HL-60/S4 (cell line): Measurements from ENCODE around the gene RTN3.
"Not testable (repeated sequence)": the region's sequence is repeated elsewhere in the genome, so short reads cannot be mapped to it uniquely, and the experiment has no call there.

Source experiments
- in situ Hi-C: fragments of 300-500 bp; cut with MboI; formaldehyde crosslinking; loops from 2 replicates; pipeline ENCODE4 v1.14.3; 2022; ENCODE audit warnings: low sequenced_read_pairs

The RTN3 gene

DNA sequence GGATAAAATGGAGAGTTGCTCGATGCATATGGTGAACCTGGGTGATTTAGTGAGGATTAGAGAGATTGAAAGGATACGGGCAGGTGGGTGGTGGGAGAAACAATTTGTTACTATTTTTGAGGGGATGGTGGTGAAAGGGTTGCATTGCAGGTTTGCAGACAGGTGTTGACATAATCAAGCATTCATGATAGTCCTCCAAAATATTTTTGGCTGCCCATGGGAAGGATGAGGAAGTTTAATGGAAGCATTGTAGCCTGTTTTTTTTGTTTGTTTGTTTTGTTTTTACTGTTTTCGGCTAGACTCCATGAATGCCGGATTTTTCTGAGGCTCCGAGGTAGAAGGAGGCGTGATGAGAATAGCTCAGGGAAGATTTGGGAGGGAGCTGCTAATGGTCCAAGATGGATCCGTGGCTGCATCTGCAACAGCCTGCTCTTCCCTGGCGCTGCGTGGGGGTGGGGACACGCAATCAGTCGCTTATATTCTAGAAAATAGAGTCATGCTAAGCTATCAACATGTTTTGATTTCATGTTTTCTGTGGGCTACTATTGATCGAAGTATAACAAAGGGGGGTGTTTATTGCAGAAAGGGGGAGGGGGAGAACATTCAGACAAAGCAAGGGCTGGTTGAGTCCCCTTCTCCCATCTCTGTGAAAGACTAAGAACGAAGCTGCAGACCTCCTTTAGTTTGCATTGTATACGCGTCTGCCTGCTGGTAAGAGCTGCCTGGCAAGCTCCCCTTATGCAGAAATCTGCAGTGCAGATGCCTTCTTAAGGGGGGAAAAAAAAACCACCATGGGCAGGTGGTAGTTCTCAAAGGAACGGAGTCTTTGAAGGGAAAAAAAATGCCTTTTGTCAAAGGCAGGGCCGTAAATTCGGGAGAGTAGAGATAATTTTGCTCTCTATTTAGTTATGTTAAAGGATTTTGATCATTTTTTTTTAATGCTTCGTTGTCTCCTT is 1.0 kb downstream of the RTN3 start:
- in situ Hi-C loops = no loop called here

DNA sequence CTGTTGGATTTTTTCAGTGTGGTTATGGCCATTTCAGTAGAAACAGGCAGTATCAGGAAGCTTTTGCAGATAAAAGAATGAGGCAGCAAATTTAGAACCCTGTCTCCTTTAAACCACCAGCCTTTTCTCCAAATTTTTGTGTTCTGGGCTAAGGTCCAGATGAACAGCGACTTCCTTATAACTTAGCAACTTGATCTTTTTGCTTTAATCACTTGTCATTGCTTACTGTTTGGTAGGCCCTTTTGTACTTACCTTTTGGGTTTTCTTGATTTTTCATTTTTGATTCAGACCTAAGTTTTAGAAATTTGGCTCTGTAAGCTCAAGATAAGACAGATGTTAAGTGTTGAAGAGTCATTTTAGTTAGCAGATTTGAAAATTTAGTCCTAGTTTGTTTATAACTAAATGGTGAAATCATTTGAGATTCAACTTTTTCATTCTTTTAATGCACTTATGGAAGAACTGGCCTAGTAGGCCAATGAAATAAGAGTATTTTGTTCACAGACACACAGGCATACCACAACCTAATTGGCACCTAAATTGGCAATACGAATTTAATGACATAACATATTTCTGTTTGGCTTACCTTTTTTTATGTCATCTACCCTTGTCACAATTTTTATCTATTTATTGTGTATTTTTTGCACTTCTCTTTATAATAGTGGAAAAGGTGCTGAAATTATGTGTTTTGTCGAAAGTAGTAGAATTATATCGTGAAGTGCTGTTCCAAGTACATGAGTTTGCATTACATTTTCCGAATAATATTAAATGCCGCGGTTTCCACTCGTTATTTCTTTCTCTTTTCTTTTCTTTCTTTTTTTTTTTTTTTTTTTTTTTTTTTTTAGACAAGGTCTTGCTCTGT is 2.1 kb downstream of the RTN3 start:
- in situ Hi-C loops = no loop called here

DNA sequence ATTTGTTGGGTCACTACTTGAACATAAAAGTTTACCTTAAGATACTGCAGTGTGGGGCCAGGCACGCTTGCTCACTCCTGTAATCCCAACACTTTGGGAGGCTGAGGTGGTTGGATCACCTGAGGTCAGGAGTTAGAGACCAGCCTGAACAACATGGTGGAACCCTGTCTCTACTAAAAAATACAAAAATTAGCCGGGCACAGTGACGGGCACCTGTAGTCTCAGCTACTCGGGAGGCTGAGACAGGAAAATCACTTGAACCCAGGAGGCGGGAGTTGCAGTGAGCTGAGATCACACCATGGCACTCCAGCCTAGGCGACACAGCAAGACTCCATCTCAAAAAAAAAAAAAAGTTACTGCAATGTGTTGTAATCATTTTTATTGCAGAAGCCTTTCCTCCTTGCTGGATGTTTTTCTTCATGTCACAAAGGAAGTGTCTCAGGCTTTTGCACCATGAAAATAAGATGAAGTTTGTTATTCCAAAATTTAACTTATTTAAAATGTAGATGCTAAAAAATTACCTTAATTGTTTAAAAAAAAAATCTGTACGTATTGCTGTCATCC is 3.9 kb downstream of the RTN3 start:
- in situ Hi-C loops = not testable (repeated sequence)

DNA sequence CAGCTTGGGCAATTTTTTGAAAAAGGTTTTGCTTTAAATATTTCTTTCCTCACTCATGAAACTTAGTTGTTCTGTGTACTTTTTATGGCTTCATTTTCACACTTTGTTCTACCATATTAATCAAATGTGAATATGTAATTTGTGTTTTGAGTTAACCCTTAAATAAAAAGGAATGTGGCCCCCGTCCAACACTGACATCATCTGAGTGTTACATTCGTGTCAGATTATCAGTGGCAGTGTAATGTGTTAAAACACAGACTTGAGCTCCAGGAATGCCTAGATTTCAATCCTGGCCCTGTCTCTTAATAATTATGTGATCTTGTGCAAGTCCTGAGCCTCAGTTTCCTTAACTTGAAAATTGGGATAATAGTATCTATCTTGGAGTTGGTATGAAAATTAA is 5.6 kb downstream of the RTN3 start:
- in situ Hi-C loops = no loop called here

DNA sequence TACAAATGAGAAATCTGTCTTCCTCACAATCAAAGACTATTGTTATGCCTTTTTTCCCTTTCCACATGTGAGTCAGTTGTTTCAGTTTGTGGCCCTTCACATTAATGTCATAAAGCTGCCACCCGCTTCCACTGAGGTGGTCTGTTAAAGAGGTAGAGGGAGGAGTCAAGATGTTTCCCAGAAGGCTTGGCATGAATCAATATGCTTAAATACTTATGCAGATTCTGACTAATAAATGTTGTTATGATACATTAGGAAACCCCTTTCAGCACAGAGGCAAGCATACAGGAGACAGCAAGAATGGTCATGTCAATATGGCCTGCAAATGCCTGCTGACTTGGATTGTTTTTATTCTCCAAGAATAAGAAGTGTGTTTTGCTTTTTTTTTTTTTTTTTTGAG is 6.5 kb downstream of the RTN3 start:
- in situ Hi-C loops = no loop called here

DNA sequence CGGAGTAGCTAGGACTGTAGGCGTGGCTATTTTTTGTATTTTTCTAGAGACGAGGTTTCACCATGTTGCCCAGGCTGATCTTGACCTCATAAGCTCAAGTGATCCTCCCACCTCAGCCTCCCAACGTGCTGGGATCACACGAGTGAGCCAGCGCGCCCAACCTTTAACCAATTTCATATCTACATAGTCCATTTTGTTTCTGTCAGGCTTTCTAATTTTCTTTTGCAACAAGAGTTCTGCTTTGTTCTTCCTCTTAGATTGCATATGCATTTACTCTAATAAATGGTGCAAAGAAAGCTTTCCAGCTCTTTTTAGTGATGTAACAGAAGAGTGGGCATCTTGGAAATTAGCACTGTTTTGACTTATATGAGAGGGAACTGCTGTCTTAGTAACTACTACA is 13.3 kb downstream of the RTN3 start:
- in situ Hi-C loops = no loop called here

DNA sequence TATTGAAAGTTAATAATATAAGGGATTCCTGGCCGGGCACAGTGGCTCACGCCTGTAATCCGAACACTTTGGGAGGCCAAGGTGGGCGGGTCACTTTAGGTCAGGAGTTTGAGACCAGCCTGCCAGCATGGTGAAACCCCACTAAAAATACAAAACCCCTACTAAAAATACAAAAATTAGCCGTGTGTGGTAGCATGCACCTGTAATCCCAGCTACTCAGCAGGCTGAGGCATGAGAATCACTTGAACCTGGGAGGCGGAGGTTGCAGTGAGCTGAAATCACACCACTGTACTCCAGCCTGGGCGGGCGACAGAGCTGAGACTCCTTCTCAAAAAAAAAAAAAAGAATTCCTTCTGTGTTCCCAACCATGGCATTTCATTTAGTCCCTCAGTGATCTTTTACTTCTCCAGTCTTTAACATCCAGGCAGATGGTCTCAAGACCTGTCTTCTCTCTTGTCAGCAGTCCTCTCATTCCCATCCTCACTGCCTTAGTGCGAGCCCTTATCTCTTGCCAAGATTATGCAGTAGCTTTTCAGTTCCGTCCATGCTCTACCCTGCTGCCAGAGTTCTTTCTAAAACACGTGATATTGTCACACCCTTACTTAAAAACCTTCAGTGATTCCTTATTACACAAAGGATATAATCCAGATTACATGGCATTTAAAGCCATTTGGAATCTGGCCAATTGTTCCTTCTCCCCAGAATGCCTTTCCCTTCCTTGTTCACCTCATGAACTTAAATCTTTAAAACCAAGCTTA is 17.9 kb downstream of the RTN3 start:
- in situ Hi-C loops = no loop called here

DNA sequence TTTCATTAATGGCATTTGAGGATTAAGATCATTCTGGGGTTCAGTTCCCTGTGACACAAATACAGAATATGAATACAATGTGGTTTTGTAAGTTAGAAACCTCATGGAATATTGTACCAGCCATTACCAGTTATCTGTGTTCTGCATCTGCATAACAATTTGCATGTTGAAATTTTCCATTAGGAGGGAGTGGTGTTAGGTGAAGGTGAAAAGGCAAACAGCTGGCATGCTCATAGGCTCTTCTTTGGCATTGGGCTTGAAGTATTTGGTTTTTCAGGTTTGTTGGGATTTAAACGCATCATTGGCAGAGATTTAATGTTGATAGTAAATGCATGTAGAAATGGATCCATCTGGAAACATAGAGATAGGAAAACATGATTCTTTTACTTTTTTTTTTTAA is 18.6 kb downstream of the RTN3 start:
- in situ Hi-C loops = no loop called here

DNA sequence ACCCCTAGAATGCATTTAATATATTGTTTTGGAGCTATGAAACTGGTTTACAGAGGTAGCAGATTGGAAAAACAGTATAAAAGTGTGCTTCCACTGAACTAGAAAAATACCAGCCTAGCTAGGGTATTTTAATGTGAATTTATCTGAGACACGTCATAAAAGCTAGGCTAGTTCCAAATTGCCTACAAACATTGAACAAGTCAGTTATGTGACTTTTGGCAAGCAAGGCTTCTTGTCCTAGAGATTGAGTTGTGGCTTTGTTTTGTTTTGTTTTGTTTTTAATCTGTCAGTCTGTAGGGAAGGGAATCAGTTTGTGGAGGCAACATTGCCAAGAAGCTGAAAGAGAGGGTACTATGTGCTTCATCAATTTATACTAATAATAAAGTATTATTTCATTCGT is 24.2 kb downstream of the RTN3 start:
- in situ Hi-C loops = no loop called here

DNA sequence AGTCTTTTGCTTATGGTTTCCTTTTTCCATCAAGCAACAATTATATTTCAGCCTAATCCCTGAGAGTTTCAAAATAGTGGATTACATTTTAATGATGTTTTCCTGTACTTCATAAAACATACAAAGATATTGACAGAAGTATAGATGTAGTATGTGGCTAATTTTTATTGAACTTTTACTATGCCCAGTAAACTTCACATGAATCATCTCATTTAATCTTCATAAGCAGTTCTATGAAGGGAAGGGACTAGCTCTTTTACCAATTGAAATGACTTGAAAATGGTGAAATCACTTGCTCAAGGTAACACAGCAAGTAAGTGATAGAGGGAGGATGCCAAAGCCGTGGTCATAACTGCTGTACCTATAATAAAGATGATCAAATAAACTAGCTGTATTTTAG is 27.5 kb downstream of the RTN3 start:
- in situ Hi-C loops = no loop called here

DNA sequence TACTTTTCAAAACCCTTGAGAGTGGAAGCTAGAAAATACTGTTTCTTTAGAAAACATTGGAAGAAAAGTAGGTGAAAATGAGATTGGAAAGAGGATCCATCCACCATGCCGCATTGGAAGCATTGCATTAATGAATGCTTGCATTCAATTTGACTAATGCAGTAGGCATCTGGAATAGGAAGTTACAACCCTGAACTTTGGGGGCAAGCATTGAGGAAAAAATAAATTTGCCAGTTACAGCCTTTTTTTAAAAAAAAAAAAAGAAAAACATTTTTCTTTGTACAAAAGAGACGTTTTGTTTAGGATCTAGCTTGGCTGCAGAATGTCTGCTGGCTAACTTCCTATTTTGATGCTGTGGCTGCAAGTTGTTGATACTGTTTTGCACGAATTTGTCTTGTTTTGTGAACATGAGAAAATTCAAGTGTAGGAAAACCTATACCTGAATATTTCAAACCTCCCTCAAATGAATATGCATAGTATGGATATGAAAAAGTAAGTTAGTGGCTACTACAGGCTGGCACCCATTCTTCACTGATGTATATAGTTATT is 28.1 kb downstream of the RTN3 start:
- in situ Hi-C loops = no loop called here

DNA sequence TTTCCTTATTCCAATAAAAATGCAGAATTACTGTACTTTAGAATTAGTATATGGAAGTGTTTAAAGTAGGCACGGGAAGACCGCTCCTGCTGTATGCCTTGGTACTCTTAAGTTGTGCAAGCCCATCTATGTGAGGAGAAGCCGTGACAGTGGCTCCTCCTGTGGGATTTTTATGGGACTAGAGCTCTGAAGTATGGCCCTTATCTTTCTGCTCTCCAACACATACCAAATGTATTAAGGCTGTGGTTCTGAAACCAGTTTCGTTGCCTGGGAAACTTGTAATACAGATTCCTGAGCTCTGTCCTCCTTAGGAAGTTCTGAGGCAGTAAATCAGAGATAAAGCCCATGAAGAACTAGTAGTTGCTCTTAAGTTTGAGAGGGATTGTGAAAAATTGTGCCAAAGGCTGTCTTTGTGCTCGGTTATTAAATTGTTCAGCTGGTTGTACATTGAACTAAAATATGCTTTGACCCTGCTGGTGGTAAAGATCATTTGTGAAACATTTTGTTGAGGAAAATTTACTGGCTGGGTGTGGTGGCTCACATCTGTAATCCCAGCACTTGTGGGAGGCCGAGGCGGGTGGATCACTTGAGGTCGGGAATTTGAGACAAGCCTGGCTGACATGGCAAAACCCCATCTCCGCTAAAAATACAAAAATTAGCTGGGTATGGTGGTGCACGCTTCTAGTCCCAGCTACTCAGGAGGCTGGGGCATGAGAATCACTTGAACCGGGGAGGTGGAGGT is 29.3 kb downstream of the RTN3 start:
- in situ Hi-C loops = no loop called here

DNA sequence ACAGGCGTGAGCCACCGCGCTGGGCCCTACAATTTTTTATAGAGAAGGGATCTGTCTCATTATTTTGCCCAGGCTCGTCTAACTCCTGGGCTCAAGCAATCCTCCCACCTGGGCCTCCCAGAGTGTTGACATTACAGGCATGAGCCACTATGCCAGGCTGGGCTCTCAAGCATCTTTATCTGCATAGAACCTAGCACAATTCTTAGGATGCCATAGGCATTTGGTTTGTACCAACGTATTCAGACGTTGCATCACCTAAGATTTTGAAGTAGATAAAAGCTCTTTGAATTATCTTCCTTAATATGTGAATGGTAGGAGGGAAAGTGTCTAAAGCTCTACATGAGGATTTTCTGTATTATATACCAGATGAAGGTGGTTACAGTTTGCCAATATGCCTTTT is 30.5 kb downstream of the RTN3 start:
- in situ Hi-C loops = no loop called here

DNA sequence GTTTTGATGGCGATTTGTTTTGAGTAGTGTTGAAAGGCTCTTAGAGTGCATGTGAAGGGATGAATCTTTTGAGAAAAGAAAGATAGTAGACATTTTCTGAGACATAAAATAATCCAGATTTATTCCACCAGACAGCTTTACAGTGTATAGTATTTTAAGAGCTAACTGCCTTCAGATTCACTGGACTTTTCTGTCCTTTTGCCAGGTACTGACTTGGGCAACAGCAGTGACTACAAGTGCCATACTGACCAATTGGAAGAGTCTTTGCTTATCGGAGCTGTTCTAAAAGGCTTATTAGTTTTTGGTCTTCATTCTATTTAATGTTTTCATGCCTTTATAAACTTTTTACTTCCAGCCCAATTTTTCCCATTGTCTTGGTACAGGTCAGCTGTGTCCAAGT is 32.5 kb downstream of the RTN3 start:
- in situ Hi-C loops = no loop called here

DNA sequence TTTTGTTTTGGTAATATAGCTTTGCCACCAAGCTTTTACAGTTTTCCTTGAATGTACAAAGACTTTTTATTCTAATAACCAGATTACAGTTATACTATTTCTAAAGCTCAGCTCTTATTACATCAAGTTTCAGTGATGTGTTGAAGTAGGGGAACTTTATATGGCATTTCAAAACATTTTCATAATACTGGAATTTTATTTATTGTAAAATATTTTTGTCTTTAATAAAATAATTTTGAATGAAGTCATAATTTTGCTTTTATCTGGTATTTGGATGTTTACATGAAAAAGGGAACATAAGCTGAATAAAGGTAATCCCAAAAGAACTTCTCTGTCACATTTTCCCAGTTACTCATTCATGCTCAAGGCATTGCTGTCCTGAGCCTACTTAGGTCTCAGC is 34.7 kb downstream of the RTN3 start:
- in situ Hi-C loops = no loop called here

DNA sequence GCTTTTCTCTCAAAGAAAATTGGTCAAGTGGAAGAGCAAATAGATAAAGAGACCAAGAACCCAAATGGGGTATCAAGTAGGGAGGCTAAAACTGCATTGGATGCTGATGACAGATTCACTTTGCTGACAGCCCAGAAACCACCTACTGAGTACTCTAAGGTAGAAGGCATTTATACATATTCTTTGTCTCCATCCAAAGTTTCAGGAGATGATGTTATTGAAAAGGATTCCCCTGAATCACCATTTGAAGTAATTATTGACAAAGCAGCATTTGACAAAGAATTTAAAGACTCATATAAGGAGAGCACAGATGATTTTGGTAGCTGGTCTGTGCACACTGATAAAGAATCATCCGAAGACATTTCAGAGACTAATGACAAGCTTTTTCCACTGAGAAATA is 37.7 kb downstream of the RTN3 start:
- in situ Hi-C loops = no loop called here

DNA sequence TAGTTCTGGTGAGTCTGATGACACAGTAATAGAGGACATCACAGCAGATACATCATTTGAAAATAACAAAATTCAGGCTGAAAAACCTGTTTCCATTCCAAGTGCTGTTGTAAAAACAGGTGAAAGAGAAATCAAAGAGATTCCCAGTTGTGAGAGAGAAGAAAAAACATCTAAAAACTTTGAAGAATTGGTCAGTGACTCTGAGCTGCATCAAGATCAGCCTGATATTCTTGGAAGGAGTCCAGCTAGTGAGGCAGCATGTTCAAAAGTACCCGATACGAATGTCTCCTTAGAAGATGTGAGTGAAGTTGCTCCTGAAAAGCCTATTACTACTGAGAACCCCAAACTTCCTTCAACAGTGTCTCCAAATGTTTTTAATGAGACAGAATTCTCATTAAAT is 38.7 kb downstream of the RTN3 start:
- in situ Hi-C loops = no loop called here

DNA sequence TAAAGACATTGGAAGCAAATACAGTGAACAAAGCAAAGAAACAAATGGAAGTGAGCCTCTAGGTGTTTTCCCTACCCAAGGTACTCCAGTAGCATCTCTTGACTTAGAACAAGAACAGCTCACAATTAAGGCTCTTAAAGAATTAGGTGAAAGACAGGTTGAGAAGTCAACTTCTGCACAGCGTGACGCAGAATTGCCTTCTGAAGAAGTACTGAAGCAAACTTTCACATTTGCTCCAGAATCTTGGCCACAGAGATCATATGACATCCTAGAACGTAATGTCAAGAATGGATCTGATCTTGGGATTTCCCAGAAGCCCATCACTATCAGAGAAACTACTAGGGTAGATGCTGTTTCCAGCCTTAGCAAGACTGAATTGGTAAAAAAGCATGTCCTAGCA is 39.3 kb downstream of the RTN3 start:
- in situ Hi-C loops = no loop called here

DNA sequence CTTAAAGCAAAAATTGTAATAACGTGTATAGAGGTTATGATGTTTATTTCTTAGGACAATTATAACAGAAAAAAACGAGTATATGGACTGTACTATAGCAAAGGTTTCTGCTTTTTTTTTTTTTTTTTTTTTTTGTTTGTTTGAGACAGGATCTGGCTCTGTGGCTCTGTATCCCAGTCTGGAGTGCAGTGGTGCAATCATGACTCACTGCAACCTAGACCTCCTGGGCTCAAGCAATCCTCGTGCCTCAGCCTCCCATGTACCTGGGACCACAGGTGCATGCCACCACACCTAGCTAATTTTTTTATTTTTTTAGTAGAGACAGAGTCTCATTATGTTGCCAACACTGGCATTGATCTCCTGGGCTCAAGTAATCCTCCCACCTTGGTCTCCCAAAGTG is 48.0 kb downstream of the RTN3 start:
- in situ Hi-C loops = no loop called here

DNA sequence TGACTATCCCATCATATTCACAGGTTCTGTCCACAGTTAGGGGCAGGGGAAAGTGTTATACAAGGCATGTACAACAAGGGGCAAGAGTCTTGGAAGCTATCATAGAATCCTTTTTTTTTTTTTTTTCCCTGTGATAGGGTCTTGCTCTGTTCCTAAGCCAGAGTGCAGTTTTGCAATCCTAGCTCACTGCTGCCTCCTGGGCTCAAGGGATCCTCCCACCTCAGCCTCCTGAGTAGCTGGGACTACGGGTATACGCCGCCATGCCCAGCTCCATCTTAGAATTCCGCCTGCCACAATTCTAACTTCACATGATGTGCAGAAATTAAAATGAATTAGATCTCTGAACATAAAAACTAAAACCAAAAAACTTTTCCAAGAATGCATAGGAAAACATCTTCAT is 55.6 kb downstream of the RTN3 start:
- in situ Hi-C loops = no loop called here
